Liver (tissue), 9 donors: ENCODE data around the gene PLD6. TPM values are rescaled to one million over a fixed set of nuclear protein-coding genes. Genes with fewer than 3 reads are reported as not detected.

Experiments used
- DNase-seq: peaks from one replicate; pipeline ENCODE4 v3.0.0-alpha.2; 2017; ENCODE audit warnings: low spot score
- H3K27ac ChIP-seq, 2 donors: one replicate each; pipeline ENCODE4 v1.7.0; 2013; ENCODE audit warnings: inconsistent platforms in 2 of 2, low read length in 2 of 2, control low read depth in 1 of 2, low read depth in 1 of 2, mild to moderate bottlenecking in 1 of 2
- H3K27me3 ChIP-seq, 4 donors: one replicate each; pipeline versions ENCODE4 v1.6.1 to v1.7.0; 2013; ENCODE audit warnings: low read length in 3 of 4, inconsistent platforms in 1 of 4, mild to moderate bottlenecking in 1 of 4, moderate library complexity in 1 of 4; ENCODE audit not compliant: control insufficient read depth in 4 of 4, insufficient read depth in 4 of 4
- H3K36me3 ChIP-seq, 4 donors: one replicate each; pipeline versions ENCODE4 v1.6.1 to v1.7.0; 2013; ENCODE audit warnings: low read length in 3 of 4, mild to moderate bottlenecking in 3 of 4, low read depth in 1 of 4, moderate library complexity in 1 of 4; ENCODE audit not compliant: control insufficient read depth in 4 of 4, insufficient read depth in 3 of 4
- H3K4me1 ChIP-seq, 4 donors: one replicate each; pipeline versions ENCODE4 v1.6.1 to v1.7.0; 2013; ENCODE audit warnings: low read length in 3 of 4, mild to moderate bottlenecking in 3 of 4, moderate library complexity in 1 of 4; ENCODE audit not compliant: control insufficient read depth in 4 of 4, insufficient read depth in 4 of 4
- H3K4me3 ChIP-seq, 3 donors: one replicate each; pipeline versions ENCODE4 v1.6.1 to v1.7.0; 2013; ENCODE audit warnings: low read length in 3 of 3, control low read depth in 1 of 3, low read depth in 1 of 3, mild to moderate bottlenecking in 1 of 3
- H3K9ac ChIP-seq, 2 donors: one replicate each; pipeline ENCODE4 v1.7.0; 2013; ENCODE audit warnings: low read length in 2 of 2, mild to moderate bottlenecking in 2 of 2, moderate library complexity in 2 of 2, control low read depth in 1 of 2, low read depth in 1 of 2
- H3K9me3 ChIP-seq, 4 donors: one replicate each; pipeline versions ENCODE4 v1.6.1 to v1.7.0; 2013; ENCODE audit warnings: low read length in 3 of 4; ENCODE audit not compliant: control insufficient read depth in 4 of 4
- EGR1 ChIP-seq, 2 donors: IDR thresholded peaks; 2 replicates each; pipeline ENCODE4 v1.6.1; 2016 to 2018; ENCODE audit warnings: antibody characterized with exemption in 2 of 2, low read depth in 2 of 2
- FOXA1 ChIP-seq: IDR thresholded peaks from 2 replicates; pipeline ENCODE4 v1.6.1; 2016; ENCODE audit warnings: antibody characterized with exemption
- FOXA2 ChIP-seq: IDR thresholded peaks from 2 replicates; pipeline ENCODE4 v1.6.1; 2016; ENCODE audit warnings: antibody characterized with exemption
- GABPA ChIP-seq, 2 donors: IDR thresholded peaks in 1 of 2; conservative IDR thresholded peaks in 1 of 2; 2 replicates each; pipeline ENCODE4 v1.6.1; 2016; ENCODE audit warnings: antibody characterized with exemption in 2 of 2, mild to moderate bottlenecking in 1 of 2, moderate library complexity in 1 of 2
- HNF4A ChIP-seq, 2 donors: conservative IDR thresholded peaks; 2 replicates each; pipeline ENCODE4 v1.6.1; 2016; ENCODE audit warnings: antibody characterized with exemption in 2 of 2, mild to moderate bottlenecking in 2 of 2
- HNF4G ChIP-seq: IDR thresholded peaks from 2 replicates; pipeline ENCODE4 v1.6.1; 2016; ENCODE audit warnings: antibody characterized with exemption
- NR2F2 ChIP-seq: IDR thresholded peaks from 2 replicates; pipeline ENCODE4 v1.6.1; 2016; ENCODE audit warnings: antibody characterized with exemption
- RAD21 ChIP-seq, 2 donors: IDR thresholded peaks; 2 replicates each; pipeline ENCODE4 v1.6.1; 2016; ENCODE audit warnings: antibody characterized with exemption in 2 of 2, mild to moderate bottlenecking in 2 of 2
- RXRA ChIP-seq, 2 donors: IDR thresholded peaks; 2 replicates each; pipeline ENCODE4 v1.6.1; 2017 to 2018; ENCODE audit warnings: antibody characterized with exemption in 2 of 2, mild to moderate bottlenecking in 1 of 2
- SP1 ChIP-seq: IDR thresholded peaks from 2 replicates; pipeline ENCODE4 v1.6.1; 2018; ENCODE audit warnings: antibody characterized with exemption, mild to moderate bottlenecking
- TAF1 ChIP-seq: conservative IDR thresholded peaks from 2 replicates; pipeline ENCODE4 v1.6.1; 2016; ENCODE audit warnings: antibody characterized with exemption, mild to moderate bottlenecking
- YY1 ChIP-seq: IDR thresholded peaks from 2 replicates; pipeline ENCODE4 v1.6.1; 2016; ENCODE audit warnings: antibody characterized with exemption, mild to moderate bottlenecking
- WGBS: extraction: QIAGEN DNeasy Blood & Tissue Kit; methylation state at CpG from one replicate; pipeline ENCODE4 v1.1.7; 2013; 5-methylcytosine and 5-hydroxymethylcytosine counted together
- polyA plus RNA-seq, 2 donors: library from polyadenylated mRNA; stranded (reverse) in 1 of 2; unstranded in 1 of 2; fragments of 200-250 nt in 1 of 2; fragments of >200 nt in 1 of 2; fragmentation: Nextera tagmentation in 1 of 2; extraction: Ambion mirVana in 1 of 2; gene quantifications; one replicate each; pipeline versions ENCODE4 v1.2.1 to v1.2.3, GENCODE V29; 2013 to 2015
- total RNA-seq, 2 donors: library from RNA; depleted of rRNA; stranded (reverse); fragments of >200 nt; gene quantifications; one replicate each; pipeline ENCODE4 v1.2.3, GENCODE V29; 2014
- TF ChIP-seq, protein P1 (sequence below): IDR thresholded peaks from 2 replicates; pipeline ENCODE4 v1.6.1; 2016; ENCODE audit warnings: antibody characterized with exemption
- TF ChIP-seq, protein P2 (sequence below): IDR thresholded peaks from 2 replicates; pipeline ENCODE4 v1.6.1; 2016; ENCODE audit warnings: antibody characterized with exemption
- TF ChIP-seq, protein P3 (sequence below): fragments of 150-350 bp; IDR thresholded peaks from 2 replicates; pipeline ENCODE4 v1.5.1; 2017; ENCODE audit warnings: improper control_type of control experiment, low read depth, low read length; ENCODE audit not compliant: missing input control
- TF ChIP-seq, protein P4 (sequence below): IDR thresholded peaks from 2 replicates; pipeline ENCODE4 v1.6.1; 2016; ENCODE audit warnings: antibody characterized with exemption
- donor health status: healthy.
- donor health status: healthy.
- donor health status: healthy.
- donor health status: healthy.
- donor health status: healthy.

PLD6 gene
- total and polyA plus RNA-seq, 4 donors: 1.2 to 2.3 (median 1.5) TPM

DNA sequence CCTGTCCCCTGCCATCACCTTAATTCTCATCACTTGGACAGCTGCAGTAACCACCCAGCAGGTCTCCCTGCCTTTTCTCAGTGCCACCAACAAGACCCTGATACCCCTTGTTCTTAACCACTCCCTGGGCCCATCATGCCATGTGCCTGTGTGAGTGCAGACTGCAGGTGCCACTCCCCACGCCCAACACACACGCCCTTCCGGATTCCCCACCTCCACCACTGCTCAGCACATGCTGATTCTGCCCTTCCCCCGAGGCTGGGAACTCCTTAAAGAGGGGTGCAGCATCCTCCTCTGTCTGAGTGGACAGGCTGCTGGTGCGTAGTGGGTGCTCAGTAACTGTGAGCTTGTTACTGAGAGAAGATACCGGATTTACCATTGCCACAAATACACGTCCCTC lies 52.4 kb downstream of the PLD6 start:
- H3K27ac ChIP-seq: no peak overlapping the region

DNA sequence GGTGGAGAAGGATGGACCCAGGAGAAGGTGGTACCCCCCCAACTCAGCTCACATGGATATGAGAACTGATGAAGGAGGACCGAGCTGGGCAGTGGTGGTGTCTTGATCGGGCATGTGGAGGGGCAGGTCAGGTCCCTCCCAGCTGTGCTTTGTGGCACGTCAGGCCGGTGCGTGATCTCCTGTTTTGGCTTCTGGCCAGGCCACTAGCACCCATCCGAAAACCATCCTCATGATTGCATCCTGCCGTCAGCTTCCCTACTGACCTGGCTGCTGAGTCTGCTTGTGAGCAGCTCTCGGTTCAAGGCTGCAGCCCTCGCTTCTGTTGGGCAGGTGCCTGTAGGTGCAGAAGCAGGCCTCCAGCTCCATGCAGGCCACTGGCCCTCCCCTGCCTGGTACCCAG lies 53.1 kb downstream of the PLD6 start:
- Histone ChIP-seq H3K9ac (no peak overlapping the region), H3K4me1 (peaks cover 7 to 36% (median 27%) of the 10 kb centered on the region in 4 donors), H3K4me3 (no peak overlapping the region), H3K9me3 (no peaks in the 10 kb centered on the region), H3K27ac (no peak overlapping the region), H3K36me3 (peaks cover 5 to 44% (median 12%) of the 10 kb centered on the region in 4 donors), H3K27me3 (no peaks in the 10 kb centered on the region)
- DNase-seq: no peak
- no peak for TF ChIP-seq HNF4A (conservative IDR thresholded peaks at IDR 0.05)
- TF ChIP-seq FOXA1: no peak
- no peak for TF ChIP-seq TAF1
- no peak for TF ChIP-seq SP1
- TF ChIP-seq, protein P1, sequence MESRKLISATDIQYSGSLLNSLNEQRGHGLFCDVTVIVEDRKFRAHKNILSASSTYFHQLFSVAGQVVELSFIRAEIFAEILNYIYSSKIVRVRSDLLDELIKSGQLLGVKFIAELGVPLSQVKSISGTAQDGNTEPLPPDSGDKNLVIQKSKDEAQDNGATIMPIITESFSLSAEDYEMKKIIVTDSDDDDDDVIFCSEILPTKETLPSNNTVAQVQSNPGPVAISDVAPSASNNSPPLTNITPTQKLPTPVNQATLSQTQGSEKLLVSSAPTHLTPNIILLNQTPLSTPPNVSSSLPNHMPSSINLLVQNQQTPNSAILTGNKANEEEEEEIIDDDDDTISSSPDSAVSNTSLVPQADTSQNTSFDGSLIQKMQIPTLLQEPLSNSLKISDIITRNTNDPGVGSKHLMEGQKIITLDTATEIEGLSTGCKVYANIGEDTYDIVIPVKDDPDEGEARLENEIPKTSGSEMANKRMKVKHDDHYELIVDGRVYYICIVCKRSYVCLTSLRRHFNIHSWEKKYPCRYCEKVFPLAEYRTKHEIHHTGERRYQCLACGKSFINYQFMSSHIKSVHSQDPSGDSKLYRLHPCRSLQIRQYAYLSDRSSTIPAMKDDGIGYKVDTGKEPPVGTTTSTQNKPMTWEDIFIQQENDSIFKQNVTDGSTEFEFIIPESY: no peak
- no peak for TF ChIP-seq RAD21 (IDR thresholded peaks at IDR 0.05)
- TF ChIP-seq RXRA (IDR thresholded peaks at IDR 0.05): no peak
- TF ChIP-seq NR2F2: no peak
- no peak for TF ChIP-seq FOXA2
- TF ChIP-seq YY1: no peak
- WGBS: 94% methylated on average over 9 of the region's 9 CpGs

More for the DNA sequence above, 52.4 kb downstream of the PLD6 start:
- no peaks in the 10 kb centered on the region for H3K9me3 ChIP-seq
- no peaks in the 10 kb centered on the region for H3K27me3 ChIP-seq
- DNase-seq: no peak
- WGBS: 81% methylated on average over 7 of the region's 7 CpGs
- H3K36me3 ChIP-seq: peaks cover 5 to 43% (median 13%) of the 10 kb centered on the region in 4 donors
- TF ChIP-seq, protein P2, sequence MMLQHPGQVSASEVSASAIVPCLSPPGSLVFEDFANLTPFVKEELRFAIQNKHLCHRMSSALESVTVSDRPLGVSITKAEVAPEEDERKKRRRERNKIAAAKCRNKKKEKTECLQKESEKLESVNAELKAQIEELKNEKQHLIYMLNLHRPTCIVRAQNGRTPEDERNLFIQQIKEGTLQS: no peak
- TF ChIP-seq FOXA1: no peak
- no peak for TF ChIP-seq HNF4A (conservative IDR thresholded peaks at IDR 0.05)
- TF ChIP-seq SP1: no peak
- TF ChIP-seq NR2F2: no peak
- TF ChIP-seq EGR1 (IDR thresholded peaks at IDR 0.05; ENCODE audit: low read depth in 2 of 2): no peak
- TF ChIP-seq, protein P3, sequence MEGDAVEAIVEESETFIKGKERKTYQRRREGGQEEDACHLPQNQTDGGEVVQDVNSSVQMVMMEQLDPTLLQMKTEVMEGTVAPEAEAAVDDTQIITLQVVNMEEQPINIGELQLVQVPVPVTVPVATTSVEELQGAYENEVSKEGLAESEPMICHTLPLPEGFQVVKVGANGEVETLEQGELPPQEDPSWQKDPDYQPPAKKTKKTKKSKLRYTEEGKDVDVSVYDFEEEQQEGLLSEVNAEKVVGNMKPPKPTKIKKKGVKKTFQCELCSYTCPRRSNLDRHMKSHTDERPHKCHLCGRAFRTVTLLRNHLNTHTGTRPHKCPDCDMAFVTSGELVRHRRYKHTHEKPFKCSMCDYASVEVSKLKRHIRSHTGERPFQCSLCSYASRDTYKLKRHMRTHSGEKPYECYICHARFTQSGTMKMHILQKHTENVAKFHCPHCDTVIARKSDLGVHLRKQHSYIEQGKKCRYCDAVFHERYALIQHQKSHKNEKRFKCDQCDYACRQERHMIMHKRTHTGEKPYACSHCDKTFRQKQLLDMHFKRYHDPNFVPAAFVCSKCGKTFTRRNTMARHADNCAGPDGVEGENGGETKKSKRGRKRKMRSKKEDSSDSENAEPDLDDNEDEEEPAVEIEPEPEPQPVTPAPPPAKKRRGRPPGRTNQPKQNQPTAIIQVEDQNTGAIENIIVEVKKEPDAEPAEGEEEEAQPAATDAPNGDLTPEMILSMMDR: no peak
- TF ChIP-seq RAD21 (IDR thresholded peaks at IDR 0.05): no peak
- no peak for TF ChIP-seq GABPA (IDR thresholded peaks at IDR 0.05 in 1 of 2, conservative IDR thresholded peaks at IDR 0.05 in 1 of 2)
- TF ChIP-seq TAF1: no peak
- TF ChIP-seq, protein P1: no peak
- no peak for TF ChIP-seq FOXA2
- TF ChIP-seq, protein P4, sequence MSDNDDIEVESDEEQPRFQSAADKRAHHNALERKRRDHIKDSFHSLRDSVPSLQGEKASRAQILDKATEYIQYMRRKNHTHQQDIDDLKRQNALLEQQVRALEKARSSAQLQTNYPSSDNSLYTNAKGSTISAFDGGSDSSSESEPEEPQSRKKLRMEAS: no peak
- no peak for TF ChIP-seq YY1
- TF ChIP-seq HNF4G: no peak
- H3K4me1 ChIP-seq: peaks cover 7 to 36% (median 27%) of the 10 kb centered on the region in 4 donors
- H3K4me3 ChIP-seq: no peak overlapping the region
- H3K9ac ChIP-seq: no peak overlapping the region
